GM23338 (cell line): ENCODE measurements around the gene ZNF611. TPM values are rescaled to one million over a fixed set of nuclear protein-coding genes. Genes with fewer than 3 reads are reported as not detected.
"Not testable (repeated sequence)": the region's sequence is repeated elsewhere in the genome, so short reads cannot be mapped to it uniquely, and the experiment has no call there.

Experiments used
- ATAC-seq: fragments of 200-7000 bp; cut with Tn5 transposase; 3 replicates; pipeline ENCODE4 v1.9.1; 2020
- DNase-seq: peaks from one replicate; pipeline ENCODE4 v3.0.0-alpha.2; 2015; ENCODE audit warnings: low spot score
- H2AFZ ChIP-seq: fragments of 200-600 bp; sonication (generic); 2 replicates; pipeline ENCODE4 v1.8.0; 2016; ENCODE audit warnings: antibody characterized with exemption, mild to moderate bottlenecking, moderate library complexity
- H3F3A ChIP-seq: fragments of 200-600 bp; sonication (generic); replicated peaks from 2 replicates; pipeline ENCODE4 v1.8.0; 2017; ENCODE audit warnings: antibody characterized with exemption, mixed run types, low read depth
- H3K27ac ChIP-seq: fragments of 200-600 bp; sonication (generic); 2 replicates; pipeline ENCODE4 v1.6.1; 2016; ENCODE audit warnings: low read depth
- H3K27me3 ChIP-seq: fragments of 200-600 bp; sonication (generic); 2 replicates; pipeline ENCODE4 v1.8.0; 2016; ENCODE audit warnings: mild to moderate bottlenecking, mixed run types, moderate library complexity; ENCODE audit not compliant: insufficient read depth
- H3K36me3 ChIP-seq: fragments of 200-600 bp; sonication (generic); 2 replicates; pipeline ENCODE4 v1.8.0; 2016; ENCODE audit warnings: mild to moderate bottlenecking; ENCODE audit not compliant: insufficient read depth
- H3K4me1 ChIP-seq: fragments of 200-600 bp; sonication (generic); 2 replicates; pipeline ENCODE4 v1.8.0; 2016; ENCODE audit warnings: mild to moderate bottlenecking, moderate library complexity; ENCODE audit not compliant: insufficient read depth
- H3K4me2 ChIP-seq: fragments of 200-600 bp; sonication (generic); 2 replicates; pipeline ENCODE4 v1.7.1; 2017; ENCODE audit warnings: mixed run types
- H3K4me3 ChIP-seq: fragments of 200-600 bp; sonication (generic); 2 replicates; pipeline ENCODE4 v1.6.1; 2016; ENCODE audit warnings: mixed run types
- H3K79me2 ChIP-seq: fragments of 200-600 bp; sonication (generic); replicated peaks from 2 replicates; pipeline ENCODE4 v1.8.0; 2017; ENCODE audit warnings: mild to moderate bottlenecking; ENCODE audit not compliant: insufficient read depth
- H3K9me2 ChIP-seq: fragments of 200-600 bp; sonication (generic); 2 replicates; pipeline ENCODE4 v1.8.0; 2017; ENCODE audit not compliant: insufficient read depth
- H4K20me1 ChIP-seq: fragments of 200-600 bp; sonication (generic); replicated peaks from 2 replicates; pipeline ENCODE4 v1.8.0; 2017; ENCODE audit warnings: mild to moderate bottlenecking; ENCODE audit not compliant: insufficient read depth
- H3K27ac Mint-ChIP-seq: 2 replicates; pipeline ENCODE4 v1.8.0; 2020; ENCODE audit warnings: inconsistent platforms, mild to moderate bottlenecking, moderate library complexity, mixed read lengths
- H3K27me3 Mint-ChIP-seq: 3 replicates; pipeline ENCODE4 v1.8.0; 2022; ENCODE audit warnings: low read depth, mild to moderate bottlenecking, moderate library complexity, mixed read lengths, inconsistent platforms; ENCODE audit not compliant: insufficient read depth, poor library complexity
- H3K36me3 Mint-ChIP-seq: 3 replicates; pipeline ENCODE4 v1.8.0; 2021; ENCODE audit warnings: low read depth, mild to moderate bottlenecking, inconsistent platforms, moderate library complexity, mixed read lengths
- H3K4me1 Mint-ChIP-seq: 3 replicates; pipeline ENCODE4 v1.8.0; 2020; ENCODE audit warnings: mild to moderate bottlenecking, inconsistent platforms, mixed read lengths
- H3K4me3 Mint-ChIP-seq: 3 replicates; pipeline ENCODE4 v1.8.0; 2021; ENCODE audit warnings: moderate library complexity, mild to moderate bottlenecking, inconsistent platforms, mixed read lengths
- H3K9me3 Mint-ChIP-seq: 3 replicates; pipeline ENCODE4 v1.8.0; 2020; ENCODE audit warnings: moderate library complexity, mild to moderate bottlenecking, inconsistent platforms, mixed read lengths
- CREB1 ChIP-seq: fragments of 250-450 bp; sonication (Bioruptor Pico); IDR thresholded peaks from 2 replicates; pipeline ENCODE4 v1.5.0; 2020; ENCODE audit warnings: low read depth, mild to moderate bottlenecking, moderate library complexity
- EZH2 ChIP-seq: fragments of 200-600 bp; sonication (generic); IDR thresholded peaks from one replicate; pipeline ENCODE4 v1.8.0; 2017; ENCODE audit warnings: antibody characterized with exemption, mild to moderate bottlenecking, low read depth; ENCODE audit not compliant: unreplicated experiment
- JUNB ChIP-seq: IDR thresholded peaks from one replicate; pipeline ENCODE4 v1.6.1; 2016; ENCODE audit warnings: antibody characterized with exemption; ENCODE audit not compliant: unreplicated experiment
- polyA plus RNA-seq: library from polyadenylated mRNA; unstranded; fragments of >200 nt; fragmentation: Nextera tagmentation; extraction: Ambion mirVana; gene quantifications from 2 replicates; pipeline ENCODE4 v1.2.1, GENCODE V29; 2016
- total RNA-seq: library from RNA; depleted of rRNA; stranded (reverse); fragments of >200 nt; shearing (Covaris generic); gene quantifications from 2 replicates; pipeline ENCODE4 v1.2.3, GENCODE V29; 2014
- TF ChIP-seq, protein P1 (sequence below): IDR thresholded peaks from 2 replicates; pipeline ENCODE4 v1.6.1; 2016; ENCODE audit warnings: antibody characterized with exemption
- TF ChIP-seq, protein P2 (sequence below): IDR thresholded peaks from one replicate; pipeline ENCODE4 v1.6.1; 2018; ENCODE audit warnings: antibody characterized with exemption; ENCODE audit not compliant: unreplicated experiment

The ZNF611 gene
- total and polyA plus RNA-seq, 2 experiments from 2014 or later, result 5.3 to 16.4 TPM

DNA sequence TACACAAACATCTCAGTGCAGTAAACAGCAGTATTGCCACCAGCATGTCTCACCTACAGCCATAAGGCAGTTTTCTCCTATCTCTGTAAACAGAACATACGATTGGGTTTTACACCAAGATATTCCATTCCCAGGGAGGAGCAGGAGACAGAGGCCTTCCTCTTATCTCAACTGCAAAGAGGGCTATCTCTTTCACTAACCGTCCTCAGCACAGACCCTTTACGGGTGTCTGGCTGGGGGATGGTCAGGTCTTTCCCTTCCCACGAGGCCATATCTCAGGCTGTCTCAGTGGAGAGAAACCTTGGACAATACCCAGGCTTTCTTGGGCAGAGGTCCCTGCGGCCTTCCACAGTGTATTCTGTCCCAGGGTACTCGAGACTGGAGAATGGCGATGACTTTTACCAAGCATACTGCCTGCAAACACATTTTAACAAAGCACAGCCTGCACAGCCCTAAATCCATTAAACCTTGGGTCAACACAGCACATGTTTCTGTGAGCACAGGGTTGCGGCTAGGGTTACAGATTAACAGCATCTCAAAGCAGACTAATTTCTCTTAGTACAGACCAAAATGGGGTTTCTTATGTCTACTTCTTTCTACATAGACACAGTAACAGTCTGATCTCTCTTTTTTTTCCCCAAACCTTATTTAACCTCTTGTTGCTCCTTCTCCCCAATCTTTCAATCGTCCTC lies 10.8 kb downstream of the ZNF611 start:
- Mint-ChIP-seq H3K36me3 (peaks cover 69% of the 10 kb centered on the region), H3K9me3 (peaks cover 39% of the 10 kb centered on the region), H3K27me3 (peaks cover 13% of the 10 kb centered on the region)
- not testable (repeated sequence) for H3K4me3 ChIP-seq, H3K79me2 ChIP-seq, H2AFZ ChIP-seq, DNase-seq, H3K27ac Mint-ChIP-seq, H3K36me3 ChIP-seq, ATAC-seq, H3K4me1 Mint-ChIP-seq, H3K9me2 ChIP-seq, H3K4me1 ChIP-seq, H3K4me3 Mint-ChIP-seq, H3F3A ChIP-seq, H4K20me1 ChIP-seq, H3K27ac ChIP-seq, H3K4me2 ChIP-seq, H3K27me3 ChIP-seq

DNA sequence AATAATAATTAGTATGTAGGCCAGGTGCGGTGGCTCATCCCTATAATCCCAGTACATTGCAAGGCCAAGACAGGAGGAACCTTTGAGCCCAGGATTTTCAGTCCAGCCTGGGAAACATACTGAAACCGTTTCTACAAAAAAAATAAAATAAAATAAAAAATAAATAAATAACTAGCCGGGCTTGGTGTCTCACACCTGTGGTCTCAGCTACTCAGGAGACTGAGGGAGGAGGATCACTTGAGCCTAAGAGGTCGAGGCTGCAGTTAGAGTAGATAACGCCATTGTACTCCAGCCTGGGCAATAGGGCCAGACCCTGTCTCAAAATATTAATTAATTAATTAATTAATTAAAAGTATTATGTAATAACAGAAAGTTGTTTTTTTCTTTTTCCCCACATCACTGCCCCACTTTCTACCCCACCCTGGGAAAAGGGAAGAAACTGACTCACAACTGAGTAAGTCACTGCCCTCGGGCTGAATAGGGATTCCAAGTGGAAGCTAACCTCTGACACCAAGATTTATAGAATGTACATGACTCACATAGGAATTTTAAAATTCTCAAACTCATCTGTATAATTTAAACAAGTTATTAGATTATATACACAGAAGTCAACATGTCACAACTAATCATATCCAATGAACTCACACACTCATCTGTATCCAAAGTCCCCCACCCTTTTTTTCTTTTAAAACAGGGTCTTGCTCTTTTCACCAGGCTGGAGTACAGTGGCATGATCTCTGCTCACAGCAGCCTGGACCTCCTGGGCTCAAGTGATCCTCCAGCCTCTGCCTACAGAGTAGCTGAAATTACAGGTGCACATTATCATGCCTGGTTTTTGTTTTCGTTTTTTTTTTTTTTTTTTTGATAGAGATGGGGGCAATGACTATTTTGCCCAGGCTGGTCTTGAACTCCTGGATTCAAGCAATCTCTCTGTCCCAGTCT lies 12.5 kb downstream of the ZNF611 start:
- Mint-ChIP-seq H3K27ac (no peak overlapping the region), H3K4me3 (no peak overlapping the region), H3K4me1 (peaks cover 9% of the 10 kb centered on the region), H3K27me3 (peaks cover 26% of the 10 kb centered on the region), H3K36me3 (peaks cover 74% of the 10 kb centered on the region), H3K9me3 (peaks cover 40% of the 10 kb centered on the region)
- no peak for DNase-seq
- Histone ChIP-seq H3K4me3 (no peak overlapping the region), H3K9me2 (no peaks in the 10 kb centered on the region), H3K36me3 (no peaks in the 10 kb centered on the region), H3K79me2 (no peaks in the 10 kb centered on the region; the same call in 1 of the 2 replicates), H3K4me2 (no peak overlapping the region), H3K4me1 (peaks cover 5% of the 10 kb centered on the region), H4K20me1 (peaks cover 5% of the 10 kb centered on the region), H3K27ac (no peak overlapping the region), H3K27me3 (peaks cover 22% of the 10 kb centered on the region), H3F3A (no peaks in the 10 kb centered on the region), H2AFZ (no peak overlapping the region)
- TF ChIP-seq, protein P1, sequence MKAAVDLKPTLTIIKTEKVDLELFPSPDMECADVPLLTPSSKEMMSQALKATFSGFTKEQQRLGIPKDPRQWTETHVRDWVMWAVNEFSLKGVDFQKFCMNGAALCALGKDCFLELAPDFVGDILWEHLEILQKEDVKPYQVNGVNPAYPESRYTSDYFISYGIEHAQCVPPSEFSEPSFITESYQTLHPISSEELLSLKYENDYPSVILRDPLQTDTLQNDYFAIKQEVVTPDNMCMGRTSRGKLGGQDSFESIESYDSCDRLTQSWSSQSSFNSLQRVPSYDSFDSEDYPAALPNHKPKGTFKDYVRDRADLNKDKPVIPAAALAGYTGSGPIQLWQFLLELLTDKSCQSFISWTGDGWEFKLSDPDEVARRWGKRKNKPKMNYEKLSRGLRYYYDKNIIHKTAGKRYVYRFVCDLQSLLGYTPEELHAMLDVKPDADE, result no peak
- TF ChIP-seq JUNB, result no peak
- no peak for TF ChIP-seq CREB1 (CRISPR knock-in tag)
- TF ChIP-seq, protein P2, sequence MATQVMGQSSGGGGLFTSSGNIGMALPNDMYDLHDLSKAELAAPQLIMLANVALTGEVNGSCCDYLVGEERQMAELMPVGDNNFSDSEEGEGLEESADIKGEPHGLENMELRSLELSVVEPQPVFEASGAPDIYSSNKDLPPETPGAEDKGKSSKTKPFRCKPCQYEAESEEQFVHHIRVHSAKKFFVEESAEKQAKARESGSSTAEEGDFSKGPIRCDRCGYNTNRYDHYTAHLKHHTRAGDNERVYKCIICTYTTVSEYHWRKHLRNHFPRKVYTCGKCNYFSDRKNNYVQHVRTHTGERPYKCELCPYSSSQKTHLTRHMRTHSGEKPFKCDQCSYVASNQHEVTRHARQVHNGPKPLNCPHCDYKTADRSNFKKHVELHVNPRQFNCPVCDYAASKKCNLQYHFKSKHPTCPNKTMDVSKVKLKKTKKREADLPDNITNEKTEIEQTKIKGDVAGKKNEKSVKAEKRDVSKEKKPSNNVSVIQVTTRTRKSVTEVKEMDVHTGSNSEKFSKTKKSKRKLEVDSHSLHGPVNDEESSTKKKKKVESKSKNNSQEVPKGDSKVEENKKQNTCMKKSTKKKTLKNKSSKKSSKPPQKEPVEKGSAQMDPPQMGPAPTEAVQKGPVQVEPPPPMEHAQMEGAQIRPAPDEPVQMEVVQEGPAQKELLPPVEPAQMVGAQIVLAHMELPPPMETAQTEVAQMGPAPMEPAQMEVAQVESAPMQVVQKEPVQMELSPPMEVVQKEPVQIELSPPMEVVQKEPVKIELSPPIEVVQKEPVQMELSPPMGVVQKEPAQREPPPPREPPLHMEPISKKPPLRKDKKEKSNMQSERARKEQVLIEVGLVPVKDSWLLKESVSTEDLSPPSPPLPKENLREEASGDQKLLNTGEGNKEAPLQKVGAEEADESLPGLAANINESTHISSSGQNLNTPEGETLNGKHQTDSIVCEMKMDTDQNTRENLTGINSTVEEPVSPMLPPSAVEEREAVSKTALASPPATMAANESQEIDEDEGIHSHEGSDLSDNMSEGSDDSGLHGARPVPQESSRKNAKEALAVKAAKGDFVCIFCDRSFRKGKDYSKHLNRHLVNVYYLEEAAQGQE, result no peak
- no peak for TF ChIP-seq EZH2
- no peak for ATAC-seq

DNA sequence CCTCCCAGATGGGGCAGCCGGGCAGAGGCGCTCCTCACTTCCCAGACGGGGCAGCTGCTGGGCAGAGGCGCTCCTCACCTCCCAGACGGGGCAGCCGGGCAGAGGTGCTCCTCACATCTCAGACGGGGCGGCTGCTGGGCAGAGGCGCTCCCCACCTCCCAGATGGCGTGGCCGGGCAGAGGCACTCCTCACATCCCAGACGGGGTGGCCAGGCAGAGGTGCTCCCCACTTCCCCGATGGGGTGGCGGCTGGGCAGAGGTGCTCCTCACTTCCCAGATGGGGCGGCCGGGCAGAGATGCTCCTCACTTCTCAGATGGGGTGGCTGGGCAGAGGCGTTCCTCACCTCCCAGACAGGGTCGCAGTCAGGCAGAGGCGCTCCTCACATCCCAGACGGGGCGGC lies 14.3 kb downstream of the ZNF611 start:
- H4K20me1 ChIP-seq, H3F3A ChIP-seq, H3K4me2 ChIP-seq: not testable (repeated sequence)

More for the DNA sequence above, 14.3 kb downstream of the ZNF611 start:
- not testable (repeated sequence) for ATAC-seq, H3K79me2 ChIP-seq, H3K27ac Mint-ChIP-seq, H3K27ac ChIP-seq, H3K36me3 ChIP-seq, H3K4me3 Mint-ChIP-seq, H2AFZ ChIP-seq, DNase-seq, H3K4me3 ChIP-seq, H3K9me2 ChIP-seq
- Mint-ChIP-seq H3K27me3 (peaks cover 37% of the 10 kb centered on the region), H3K36me3 (peaks cover 73% of the 10 kb centered on the region), H3K9me3 (peaks cover 40% of the 10 kb centered on the region), H3K4me1 (peaks cover 27% of the 10 kb centered on the region)
- peaks cover 33% of the 10 kb centered on the region for H3K27me3 ChIP-seq
- H3K4me1 ChIP-seq, result peaks cover 18% of the 10 kb centered on the region
